GM12864 (cell line): Measurements from ENCODE around the gene SPRR5.
A peak's percentile ranks its signal among the peaks of the same experiment; 100 is the strongest.

ENCODE experiments used
- DNase-seq: peaks from one replicate; pipeline ENCODE4 v3.0.0-alpha.2; 2011; ENCODE audit warnings: low read depth
- H3K4me3 ChIP-seq: 2 replicates; pipeline ENCODE4 v1.5.1; 2011; ENCODE audit warnings: mild to moderate bottlenecking, low read depth, low read length, control low read depth
- TF ChIP-seq, protein P1 (sequence below): IDR thresholded peaks from 2 replicates; pipeline ENCODE4 v1.5.1; 2011; ENCODE audit warnings: low read depth, mild to moderate bottlenecking, moderate library complexity, low read length, control low read depth, inconsistent platforms; ENCODE audit errors: missing control alignments

Gene SPRR5

DNA sequence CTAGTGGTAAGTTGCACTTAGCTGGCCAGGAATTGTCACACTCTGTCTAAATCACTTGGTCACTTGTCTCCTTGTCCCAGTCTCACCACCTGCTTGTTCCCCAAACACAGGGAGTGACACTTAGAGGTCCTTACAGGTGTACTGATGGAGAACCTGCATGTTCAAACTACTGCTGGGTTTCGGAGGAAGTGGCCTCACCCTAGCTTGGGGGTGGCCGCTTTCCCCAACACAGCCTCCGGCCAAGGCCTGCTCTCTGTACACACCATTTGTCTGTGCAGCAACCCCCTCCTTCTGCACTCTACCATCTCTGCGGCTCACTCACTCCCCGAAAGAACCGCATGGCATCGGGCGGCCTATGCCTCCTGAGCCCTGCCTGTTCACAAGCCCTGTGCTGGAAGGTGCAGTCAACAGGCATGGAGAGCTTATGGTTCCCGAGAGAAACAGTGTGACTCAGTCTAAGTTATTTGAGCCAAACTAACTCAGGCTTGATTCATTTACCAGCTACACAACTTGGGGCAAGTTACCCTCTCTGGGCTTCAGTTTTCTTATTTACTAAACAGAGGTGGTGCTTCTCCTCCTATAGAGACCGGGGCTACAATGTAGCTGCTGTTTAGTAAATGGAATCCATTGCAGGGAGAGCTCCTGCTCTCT lies 12.9 kb downstream of the SPRR5 start:
- TF ChIP-seq, protein P1, sequence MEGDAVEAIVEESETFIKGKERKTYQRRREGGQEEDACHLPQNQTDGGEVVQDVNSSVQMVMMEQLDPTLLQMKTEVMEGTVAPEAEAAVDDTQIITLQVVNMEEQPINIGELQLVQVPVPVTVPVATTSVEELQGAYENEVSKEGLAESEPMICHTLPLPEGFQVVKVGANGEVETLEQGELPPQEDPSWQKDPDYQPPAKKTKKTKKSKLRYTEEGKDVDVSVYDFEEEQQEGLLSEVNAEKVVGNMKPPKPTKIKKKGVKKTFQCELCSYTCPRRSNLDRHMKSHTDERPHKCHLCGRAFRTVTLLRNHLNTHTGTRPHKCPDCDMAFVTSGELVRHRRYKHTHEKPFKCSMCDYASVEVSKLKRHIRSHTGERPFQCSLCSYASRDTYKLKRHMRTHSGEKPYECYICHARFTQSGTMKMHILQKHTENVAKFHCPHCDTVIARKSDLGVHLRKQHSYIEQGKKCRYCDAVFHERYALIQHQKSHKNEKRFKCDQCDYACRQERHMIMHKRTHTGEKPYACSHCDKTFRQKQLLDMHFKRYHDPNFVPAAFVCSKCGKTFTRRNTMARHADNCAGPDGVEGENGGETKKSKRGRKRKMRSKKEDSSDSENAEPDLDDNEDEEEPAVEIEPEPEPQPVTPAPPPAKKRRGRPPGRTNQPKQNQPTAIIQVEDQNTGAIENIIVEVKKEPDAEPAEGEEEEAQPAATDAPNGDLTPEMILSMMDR, result no peak
- DNase-seq, result no peak
- H3K4me3 ChIP-seq, result no peak overlapping the region

- TF ChIP-seq, protein P1, result peak; percentile 64
- no peak overlapping the region for H3K4me3 ChIP-seq
- peak; percentile 8 for DNase-seq
Measured at GRCh38 chr1:152960452-152961044, 13.5 kb downstream of the SPRR5 start.

- DNase-seq, result no peak
- no peak overlapping the region for H3K4me3 ChIP-seq
- TF ChIP-seq, protein P1, result no peak
Measured at GRCh38 chr1:152961226-152961891, 14.4 kb downstream of the SPRR5 start.

DNA sequence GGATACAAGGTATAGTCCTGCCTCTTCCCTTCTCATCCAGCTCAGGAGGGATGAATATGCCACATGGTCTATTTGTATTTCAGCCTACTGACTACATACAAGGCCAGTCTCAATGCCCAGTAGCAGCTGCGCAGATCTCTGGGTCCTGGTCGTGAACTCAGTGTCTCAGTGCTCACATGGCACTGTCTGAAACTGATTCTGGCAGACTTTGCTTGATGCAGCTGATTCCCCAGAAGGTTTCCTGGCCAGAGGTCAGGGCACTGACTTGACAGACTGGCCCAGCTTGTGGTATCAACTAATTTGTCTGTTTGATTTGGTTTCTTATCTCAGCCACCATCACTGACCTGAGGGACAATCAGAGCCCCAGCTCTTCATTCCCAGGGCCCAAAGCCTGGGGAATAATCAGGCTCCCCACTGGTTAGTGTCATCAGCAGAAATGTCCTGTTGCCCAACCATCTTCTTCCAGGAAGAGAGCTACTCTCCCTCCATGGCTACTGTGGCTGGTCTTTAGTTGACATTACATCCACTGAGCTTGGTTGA lies 15.9 kb downstream of the SPRR5 start:
- DNase-seq, result no peak
- TF ChIP-seq, protein P1, result no peak
- no peak overlapping the region for H3K4me3 ChIP-seq

- H3K4me3 ChIP-seq, result no peak overlapping the region
- TF ChIP-seq, protein P1, result no peak
- DNase-seq, result no peak
Measured at GRCh38 chr1:152964536-152964935, 17.5 kb downstream of the SPRR5 start.

- TF ChIP-seq, protein P1, result no peak
- H3K4me3 ChIP-seq, result no peak overlapping the region
Measured at GRCh38 chr1:152965853-152966252, 18.8 kb downstream of the SPRR5 start.

GRCh38 chr1:152967201-152967600 lies 20.2 kb downstream of the SPRR5 start:
- no peak overlapping the region for H3K4me3 ChIP-seq
- TF ChIP-seq, protein P1, result no peak
- peak; percentile 13 for DNase-seq

More at GRCh38 chr1:152965853-152966252, 18.8 kb downstream of the SPRR5 start:
- DNase-seq, result no peak
